ENCODE data around the gene ZG16. TPM values are rescaled to one million over a fixed set of nuclear protein-coding genes. Genes with fewer than 3 reads are reported as not detected.

The ZG16 gene
- total and polyA plus RNA-seq, 2 experiments from 2014 or later = not detected

- Mint-ChIP-seq H3K27me3 (ENCODE audit: insufficient read depth, low read depth, poor library complexity) (peaks cover 11% of the 10 kb centered on the region), H3K9me3 (no peaks in the 10 kb centered on the region; the same call in 2 of the 3 replicates), H3K4me3 (no peak overlapping the region), H3K4me1 (peaks cover 16% of the 10 kb centered on the region), H3K27ac (no peak overlapping the region), H3K36me3 (ENCODE audit: low read depth) (no peaks in the 10 kb centered on the region)
- no peaks in the 10 kb centered on the region for H3K36me3 ChIP-seq (ENCODE audit: insufficient read depth)
- DNase-seq (ENCODE audit: low spot score) (no peak), ATAC-seq (no peak)
- TF ChIP-seq NANOG (IDR thresholded peaks at IDR 0.05; ENCODE audit: borderline replicate concordance) (no peak), STAT1 (IDR thresholded peaks at IDR 0.05; ENCODE audit: unreplicated experiment) (no peak), REST (IDR thresholded peaks at IDR 0.05; ENCODE audit: unreplicated experiment) (no peak), POLR2AphosphoS5 (IDR thresholded peaks at IDR 0.05; ENCODE audit: low read depth) (no peak), ZNF114 (CRISPR knock-in tag; IDR thresholded peaks at IDR 0.05) (no peak), ETS1 (IDR thresholded peaks at IDR 0.05) (no peak), ZNF462 (CRISPR knock-in tag; IDR thresholded peaks at IDR 0.05) (no peak), EZH2phosphoT487 (IDR thresholded peaks at IDR 0.05; ENCODE audit: unreplicated experiment) (no peak), JUNB (IDR thresholded peaks at IDR 0.05; ENCODE audit: unreplicated experiment) (no peak), ZNF331 (CRISPR knock-in tag; IDR thresholded peaks at IDR 0.05; ENCODE audit: low read depth) (no peak), CTCF (conservative IDR thresholded peaks at IDR 0.05; ENCODE audit: low read depth in 2 of 2) (no peak), CREB1 (CRISPR knock-in tag; IDR thresholded peaks at IDR 0.05; ENCODE audit: low read depth) (no peak), EZH2 (IDR thresholded peaks at IDR 0.05; ENCODE audit: low read depth, unreplicated experiment) (no peak)
- H3K4me2 ChIP-seq = no peak overlapping the region
- peaks cover 3% of the 10 kb centered on the region; the same call in 1 of the 2 replicates for H4K20me1 ChIP-seq (replicated peaks; ENCODE audit: insufficient read depth)
- no peaks in the 10 kb centered on the region; the same call in 1 of the 2 replicates for H3K4me1 ChIP-seq (ENCODE audit: insufficient read depth)
- no peak overlapping the region for H2AFZ ChIP-seq
- no peak overlapping the region for H3K4me3 ChIP-seq
- no peaks in the 10 kb centered on the region for H3K79me2 ChIP-seq (replicated peaks; ENCODE audit: insufficient read depth)
- no peaks in the 10 kb centered on the region for H3K27me3 ChIP-seq (ENCODE audit: insufficient read depth)
- H3K9me2 ChIP-seq (ENCODE audit: insufficient read depth) = no peaks in the 10 kb centered on the region
- H3K27ac ChIP-seq (ENCODE audit: low read depth) = no peak overlapping the region
- H3F3A ChIP-seq (replicated peaks; ENCODE audit: low read depth) = no peaks in the 10 kb centered on the region; the same call in 1 of the 2 replicates
Observed at GRCh38 chr16:29826342-29826695, 48.3 kb downstream of the ZG16 start.

Data from GM23338 (cell line).